GM12878 (cell line): Measurements from ENCODE around the gene MYB. TPM values are rescaled to one million over a fixed set of nuclear protein-coding genes. Genes with fewer than 3 reads are reported as not detected.
A peak's percentile ranks its signal among the peaks of the same experiment; 100 is the strongest.

ENCODE experiments used
- CEBPB ChIP-seq, 2 experiments: fragments of 150-350 bp in 1 of 2; IDR thresholded peaks; 2 replicates each; pipeline ENCODE4 v1.6.1; 2012 to 2014; ENCODE audit warnings: low read depth in 2 of 2, low read length in 2 of 2, borderline replicate concordance in 1 of 2, inconsistent platforms in 1 of 2
- EED ChIP-seq: sonication (generic); IDR thresholded peaks from 2 replicates; pipeline ENCODE4 v1.6.1; 2016; ENCODE audit warnings: antibody characterized with exemption, low read depth
- MEF2B ChIP-seq: fragments of 450-650 bp; IDR thresholded peaks from 2 replicates; pipeline ENCODE4 v1.6.1; 2018; ENCODE audit warnings: mild to moderate bottlenecking, moderate library complexity; ENCODE audit not compliant: partially characterized antibody, poor library complexity, severe bottlenecking
- MYB ChIP-seq: fragments of 150-350 bp; IDR thresholded peaks from 2 replicates; pipeline ENCODE4 v1.6.1; 2014; ENCODE audit warnings: mild to moderate bottlenecking, low read depth, low read length, borderline replicate concordance
- NFIC ChIP-seq: IDR thresholded peaks from 2 replicates; pipeline ENCODE4 v1.6.1; 2012; ENCODE audit warnings: low read depth, mild to moderate bottlenecking, inconsistent platforms, low read length, moderate library complexity
- STAT1 ChIP-seq: fragments of 450-650 bp; conservative IDR thresholded peaks from 2 replicates; pipeline ENCODE4 v1.6.1; 2014; ENCODE audit warnings: antibody characterized with exemption, mild to moderate bottlenecking
- SUZ12 ChIP-seq: fragments of 200-600 bp; sonication (generic); IDR thresholded peaks from one replicate; pipeline ENCODE4 v1.6.1; 2018; ENCODE audit warnings: antibody characterized with exemption, mild to moderate bottlenecking; ENCODE audit not compliant: unreplicated experiment
- TBL1XR1 ChIP-seq: IDR thresholded peaks from 2 replicates; pipeline ENCODE4 v1.6.1; 2012; ENCODE audit warnings: low read depth, low read length, improper control_type of control experiment
- polyA plus RNA-seq, 11 experiments: library from polyadenylated mRNA; depleted of rRNA in 4 of 11; unstranded in 6 of 11; stranded (reverse) in 5 of 11; fragments of >200 nt; fragmentation: Nextera tagmentation in 4 of 11; fragmentation: Illumina TruSeq in 1 of 11; extraction: Ambion mirVana in 4 of 11; extraction: Trizol in 1 of 11; gene quantifications; 1 replicate in 1 of 11; 2 replicates in 10 of 11; pipeline versions ENCODE4 v1.2.1 to v1.2.3, GENCODE V29; 2011 to 2016; ENCODE audit warnings: inconsistent platforms in 2 of 11, missing spikeins in 2 of 11, low read depth in 1 of 11
- total RNA-seq, 4 experiments: library from RNA; depleted of rRNA in 3 of 4; stranded (reverse); fragments of >200 nt in 3 of 4; fragmentation: Illumina TruSeq in 1 of 4; extraction: Trizol in 1 of 4; gene quantifications; 2 replicates each; pipeline versions ENCODE4 v1.2.1 to v1.2.3, GENCODE V29; 2013 to 2021
- TF ChIP-seq, protein P1 (sequence below): fragments of 450-650 bp; IDR thresholded peaks from 2 replicates; pipeline ENCODE4 v1.6.1; 2017; ENCODE audit warnings: antibody characterized with exemption, mild to moderate bottlenecking, moderate library complexity
- TF ChIP-seq, protein P2 (sequence below): fragments of 450-650 bp; IDR thresholded peaks from 2 replicates; pipeline ENCODE4 v1.6.1; 2016; ENCODE audit warnings: mild to moderate bottlenecking, moderate library complexity, borderline replicate concordance
- TF ChIP-seq, protein P3 (sequence below): fragments of 450-650 bp; IDR thresholded peaks from 2 replicates; pipeline ENCODE4 v1.6.1; 2017; ENCODE audit warnings: mild to moderate bottlenecking, low read depth, inconsistent platforms; ENCODE audit not compliant: poor library complexity, severe bottlenecking
- TF ChIP-seq, protein P4 (sequence below): IDR thresholded peaks from 2 replicates; pipeline ENCODE4 v1.6.1; 2011; ENCODE audit warnings: mild to moderate bottlenecking, low read depth, low read length, moderate library complexity; ENCODE audit not compliant: insufficient replicate concordance
- TF ChIP-seq, protein P5 (sequence below): IDR thresholded peaks from 2 replicates; pipeline ENCODE4 v1.6.1; 2011; ENCODE audit warnings: borderline replicate concordance, low read depth, mild to moderate bottlenecking, moderate library complexity, mixed read lengths, low read length; ENCODE audit not compliant: insufficient read depth; ENCODE audit errors: extremely low read length

MYB gene
- total and polyA plus RNA-seq, 10 of the 15 experiments (the other 5 are each of a cell fraction or from before 2014, with no cell fraction given): 7.0 to 29.8 (median 21.5) TPM

DNA sequence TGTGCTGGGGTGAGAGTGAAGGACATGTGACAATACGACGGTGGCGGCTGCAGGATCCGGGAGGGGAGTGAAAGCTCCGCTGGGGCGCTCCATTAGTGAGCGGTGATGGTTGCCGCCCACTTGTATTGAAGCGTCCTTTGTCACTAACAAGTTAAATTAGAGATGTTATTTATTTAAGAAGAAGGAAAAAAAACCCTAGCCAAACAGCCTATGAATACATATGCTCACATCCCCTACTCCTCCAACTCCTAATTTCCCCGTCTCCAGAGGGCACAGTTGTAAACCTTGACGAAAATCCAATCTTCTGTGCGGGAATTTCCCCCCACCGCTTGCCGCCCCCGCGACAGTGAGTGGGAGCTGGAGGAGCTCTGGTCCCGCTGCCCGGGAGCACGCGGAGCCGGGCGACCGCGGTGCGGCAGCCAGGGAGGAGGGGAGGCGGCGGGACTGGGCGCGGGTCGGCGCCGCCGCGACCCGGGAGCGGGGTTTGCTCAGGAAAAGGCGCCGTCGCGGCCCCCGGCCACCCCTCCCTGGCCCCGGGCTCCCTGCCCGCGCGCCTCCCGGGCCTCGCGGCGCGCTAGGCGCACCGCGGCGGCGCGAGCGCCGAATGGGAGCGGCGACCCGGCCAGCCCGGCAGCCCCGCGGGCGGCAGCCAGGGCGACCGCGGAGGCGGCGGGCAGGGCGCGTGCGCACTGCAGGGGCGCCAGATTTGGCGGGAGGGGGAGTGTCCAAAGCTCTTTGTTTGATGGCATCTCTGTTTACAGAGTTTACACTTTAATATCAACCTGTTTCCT, at the start of gene MYB (continued):
- TF ChIP-seq, protein P1, sequence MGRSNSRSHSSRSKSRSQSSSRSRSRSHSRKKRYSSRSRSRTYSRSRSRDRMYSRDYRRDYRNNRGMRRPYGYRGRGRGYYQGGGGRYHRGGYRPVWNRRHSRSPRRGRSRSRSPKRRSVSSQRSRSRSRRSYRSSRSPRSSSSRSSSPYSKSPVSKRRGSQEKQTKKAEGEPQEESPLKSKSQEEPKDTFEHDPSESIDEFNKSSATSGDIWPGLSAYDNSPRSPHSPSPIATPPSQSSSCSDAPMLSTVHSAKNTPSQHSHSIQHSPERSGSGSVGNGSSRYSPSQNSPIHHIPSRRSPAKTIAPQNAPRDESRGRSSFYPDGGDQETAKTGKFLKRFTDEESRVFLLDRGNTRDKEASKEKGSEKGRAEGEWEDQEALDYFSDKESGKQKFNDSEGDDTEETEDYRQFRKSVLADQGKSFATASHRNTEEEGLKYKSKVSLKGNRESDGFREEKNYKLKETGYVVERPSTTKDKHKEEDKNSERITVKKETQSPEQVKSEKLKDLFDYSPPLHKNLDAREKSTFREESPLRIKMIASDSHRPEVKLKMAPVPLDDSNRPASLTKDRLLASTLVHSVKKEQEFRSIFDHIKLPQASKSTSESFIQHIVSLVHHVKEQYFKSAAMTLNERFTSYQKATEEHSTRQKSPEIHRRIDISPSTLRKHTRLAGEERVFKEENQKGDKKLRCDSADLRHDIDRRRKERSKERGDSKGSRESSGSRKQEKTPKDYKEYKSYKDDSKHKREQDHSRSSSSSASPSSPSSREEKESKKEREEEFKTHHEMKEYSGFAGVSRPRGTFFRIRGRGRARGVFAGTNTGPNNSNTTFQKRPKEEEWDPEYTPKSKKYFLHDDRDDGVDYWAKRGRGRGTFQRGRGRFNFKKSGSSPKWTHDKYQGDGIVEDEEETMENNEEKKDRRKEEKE: no peak
- TF ChIP-seq SUZ12 (no peak), EED (peak; percentile 58), TBL1XR1 (no peak), CEBPB (IDR thresholded peaks at IDR 0.05; ENCODE audit: borderline replicate concordance in 1 of 2, low read depth in 2 of 2, low read length in 2 of 2) (no peak), NFIC (no peak), MEF2B (no peak), MYB (no peak), STAT1 (no peak)
- TF ChIP-seq, protein P2, sequence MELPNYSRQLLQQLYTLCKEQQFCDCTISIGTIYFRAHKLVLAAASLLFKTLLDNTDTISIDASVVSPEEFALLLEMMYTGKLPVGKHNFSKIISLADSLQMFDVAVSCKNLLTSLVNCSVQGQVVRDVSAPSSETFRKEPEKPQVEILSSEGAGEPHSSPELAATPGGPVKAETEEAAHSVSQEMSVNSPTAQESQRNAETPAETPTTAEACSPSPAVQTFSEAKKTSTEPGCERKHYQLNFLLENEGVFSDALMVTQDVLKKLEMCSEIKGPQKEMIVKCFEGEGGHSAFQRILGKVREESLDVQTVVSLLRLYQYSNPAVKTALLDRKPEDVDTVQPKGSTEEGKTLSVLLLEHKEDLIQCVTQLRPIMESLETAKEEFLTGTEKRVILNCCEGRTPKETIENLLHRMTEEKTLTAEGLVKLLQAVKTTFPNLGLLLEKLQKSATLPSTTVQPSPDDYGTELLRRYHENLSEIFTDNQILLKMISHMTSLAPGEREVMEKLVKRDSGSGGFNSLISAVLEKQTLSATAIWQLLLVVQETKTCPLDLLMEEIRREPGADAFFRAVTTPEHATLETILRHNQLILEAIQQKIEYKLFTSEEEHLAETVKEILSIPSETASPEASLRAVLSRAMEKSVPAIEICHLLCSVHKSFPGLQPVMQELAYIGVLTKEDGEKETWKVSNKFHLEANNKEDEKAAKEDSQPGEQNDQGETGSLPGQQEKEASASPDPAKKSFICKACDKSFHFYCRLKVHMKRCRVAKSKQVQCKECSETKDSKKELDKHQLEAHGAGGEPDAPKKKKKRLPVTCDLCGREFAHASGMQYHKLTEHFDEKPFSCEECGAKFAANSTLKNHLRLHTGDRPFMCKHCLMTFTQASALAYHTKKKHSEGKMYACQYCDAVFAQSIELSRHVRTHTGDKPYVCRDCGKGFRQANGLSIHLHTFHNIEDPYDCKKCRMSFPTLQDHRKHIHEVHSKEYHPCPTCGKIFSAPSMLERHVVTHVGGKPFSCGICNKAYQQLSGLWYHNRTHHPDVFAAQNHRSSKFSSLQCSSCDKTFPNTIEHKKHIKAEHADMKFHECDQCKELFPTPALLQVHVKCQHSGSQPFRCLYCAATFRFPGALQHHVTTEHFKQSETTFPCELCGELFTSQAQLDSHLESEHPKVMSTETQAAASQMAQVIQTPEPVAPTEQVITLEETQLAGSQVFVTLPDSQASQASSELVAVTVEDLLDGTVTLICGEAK: no peak
- TF ChIP-seq, protein P3, sequence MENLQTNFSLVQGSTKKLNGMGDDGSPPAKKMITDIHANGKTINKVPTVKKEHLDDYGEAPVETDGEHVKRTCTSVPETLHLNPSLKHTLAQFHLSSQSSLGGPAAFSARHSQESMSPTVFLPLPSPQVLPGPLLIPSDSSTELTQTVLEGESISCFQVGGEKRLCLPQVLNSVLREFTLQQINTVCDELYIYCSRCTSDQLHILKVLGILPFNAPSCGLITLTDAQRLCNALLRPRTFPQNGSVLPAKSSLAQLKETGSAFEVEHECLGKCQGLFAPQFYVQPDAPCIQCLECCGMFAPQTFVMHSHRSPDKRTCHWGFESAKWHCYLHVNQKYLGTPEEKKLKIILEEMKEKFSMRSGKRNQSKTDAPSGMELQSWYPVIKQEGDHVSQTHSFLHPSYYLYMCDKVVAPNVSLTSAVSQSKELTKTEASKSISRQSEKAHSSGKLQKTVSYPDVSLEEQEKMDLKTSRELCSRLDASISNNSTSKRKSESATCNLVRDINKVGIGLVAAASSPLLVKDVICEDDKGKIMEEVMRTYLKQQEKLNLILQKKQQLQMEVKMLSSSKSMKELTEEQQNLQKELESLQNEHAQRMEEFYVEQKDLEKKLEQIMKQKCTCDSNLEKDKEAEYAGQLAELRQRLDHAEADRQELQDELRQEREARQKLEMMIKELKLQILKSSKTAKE: no peak
- TF ChIP-seq, protein P4, sequence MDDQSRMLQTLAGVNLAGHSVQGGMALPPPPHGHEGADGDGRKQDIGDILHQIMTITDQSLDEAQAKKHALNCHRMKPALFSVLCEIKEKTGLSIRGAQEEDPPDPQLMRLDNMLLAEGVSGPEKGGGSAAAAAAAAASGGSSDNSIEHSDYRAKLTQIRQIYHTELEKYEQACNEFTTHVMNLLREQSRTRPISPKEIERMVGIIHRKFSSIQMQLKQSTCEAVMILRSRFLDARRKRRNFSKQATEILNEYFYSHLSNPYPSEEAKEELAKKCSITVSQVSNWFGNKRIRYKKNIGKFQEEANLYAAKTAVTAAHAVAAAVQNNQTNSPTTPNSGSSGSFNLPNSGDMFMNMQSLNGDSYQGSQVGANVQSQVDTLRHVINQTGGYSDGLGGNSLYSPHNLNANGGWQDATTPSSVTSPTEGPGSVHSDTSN: no peak
- TF ChIP-seq, protein P5, sequence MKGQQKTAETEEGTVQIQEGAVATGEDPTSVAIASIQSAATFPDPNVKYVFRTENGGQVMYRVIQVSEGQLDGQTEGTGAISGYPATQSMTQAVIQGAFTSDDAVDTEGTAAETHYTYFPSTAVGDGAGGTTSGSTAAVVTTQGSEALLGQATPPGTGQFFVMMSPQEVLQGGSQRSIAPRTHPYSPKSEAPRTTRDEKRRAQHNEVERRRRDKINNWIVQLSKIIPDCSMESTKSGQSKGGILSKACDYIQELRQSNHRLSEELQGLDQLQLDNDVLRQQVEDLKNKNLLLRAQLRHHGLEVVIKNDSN: peak; percentile 5
